ENCODE results near the gene TMEM175.

The TMEM175 gene

DNA sequence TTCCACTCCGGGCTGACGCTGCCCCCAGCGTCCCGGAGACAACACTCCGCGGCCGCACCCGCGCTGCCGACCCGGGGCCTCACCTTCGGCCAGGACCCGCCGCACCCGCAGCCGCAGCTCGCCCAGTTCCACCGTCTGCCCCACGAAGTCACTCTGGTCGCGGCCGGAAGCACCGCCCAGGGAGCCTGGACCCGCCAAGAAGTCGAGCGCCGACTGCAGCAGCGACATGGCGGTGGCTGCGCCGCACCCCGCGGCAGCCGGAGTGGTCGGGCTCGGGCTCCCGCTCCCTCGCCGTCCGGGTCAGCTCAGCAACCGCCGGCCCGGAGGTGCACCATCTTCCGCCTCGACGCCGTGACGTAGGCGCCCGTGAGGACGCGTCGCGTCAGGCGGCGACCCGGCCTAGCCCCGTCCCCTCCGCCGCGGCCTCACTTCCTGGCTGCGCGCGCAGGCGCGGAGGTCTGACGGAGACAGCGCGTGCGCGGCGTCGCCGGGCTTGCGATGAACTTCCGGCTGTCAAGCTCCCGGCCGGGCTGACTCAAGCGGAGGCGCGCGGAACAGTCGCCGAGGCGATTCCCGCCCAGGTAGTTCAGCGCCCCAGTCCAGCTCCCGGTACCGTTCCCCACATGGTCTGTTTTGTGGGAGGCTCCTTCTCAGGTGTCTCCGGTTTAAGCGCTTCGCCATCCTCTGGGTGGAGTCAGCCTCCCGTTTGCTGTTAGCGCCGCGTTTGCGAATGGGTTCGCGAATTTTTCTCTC lies at the start of gene TMEM175, which contains the start of gene GAK:
TSS of gene TMEM175 (plus strand) at position 501 of the 753 bp plus-strand sequence. CDS start 15,280 bp downstream, outside the sequence.
TSS of gene GAK (minus strand) at position 357 of the 753 bp plus-strand sequence. CDS start at position 228, 129 bp downstream.
- peak; percentile 97 to 99 for DNase-seq
- no peak for TF ChIP-seq GATA1 (IDR thresholded peaks at IDR 0.05; ENCODE audit: low read depth, low read length)
- peak; percentile 95 for TF ChIP-seq POLR2A (IDR thresholded peaks at IDR 0.05; ENCODE audit: low read length)

GRCh38 chr4:882646-883045 lies 49.6 kb upstream of the TMEM175 start:
- no peak for DNase-seq
- no peak for TF ChIP-seq POLR2A (IDR thresholded peaks at IDR 0.05; ENCODE audit: low read length)

DNA sequence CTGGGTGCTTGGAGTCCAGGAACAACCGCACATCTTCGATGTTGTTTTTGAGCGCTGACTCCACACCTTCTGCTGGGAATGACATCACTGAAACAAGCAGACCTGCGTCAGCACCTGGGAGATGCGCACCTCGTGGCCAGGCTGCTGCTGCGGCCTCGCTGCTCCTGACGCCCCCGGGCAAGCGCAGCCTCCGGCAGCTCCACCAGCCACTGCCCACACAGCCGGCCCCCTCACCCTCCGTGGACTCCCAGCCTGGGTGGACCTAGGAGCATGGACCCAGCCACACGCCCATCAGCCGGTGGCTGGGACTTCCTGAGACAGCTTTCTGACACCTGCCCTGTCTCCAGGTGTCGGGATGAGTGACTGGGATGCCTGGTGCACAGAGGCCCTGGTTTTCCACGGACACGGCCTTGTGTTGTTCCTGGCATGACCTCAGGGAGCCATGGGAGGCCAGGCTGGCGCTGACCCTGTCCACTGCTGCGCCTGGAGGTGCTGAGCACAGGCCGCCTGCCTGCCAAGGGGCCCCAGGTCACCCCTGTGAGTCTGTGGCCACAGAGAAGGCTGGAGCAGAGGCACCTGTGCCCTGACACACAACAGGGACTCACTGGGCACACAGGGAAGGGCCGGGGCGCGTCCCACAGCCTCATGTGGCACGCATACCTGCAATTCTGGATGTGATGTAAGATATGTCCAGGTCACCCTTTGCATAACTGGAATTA lies 48.7 kb upstream of the TMEM175 start:
- TF ChIP-seq POLR2A (IDR thresholded peaks at IDR 0.05; ENCODE audit: low read length): no peak
- no peak for TF ChIP-seq GATA1 (IDR thresholded peaks at IDR 0.05; ENCODE audit: low read depth, low read length)
- no peak for DNase-seq

- TF ChIP-seq POLR2A (IDR thresholded peaks at IDR 0.05; ENCODE audit: low read length) (no peak), GATA1 (IDR thresholded peaks at IDR 0.05; ENCODE audit: low read depth, low read length) (no peak)
- no peak for DNase-seq
Measured at GRCh38 chr4:884259-884658, 48.0 kb upstream of the TMEM175 start.

GRCh38 chr4:884896-885295 lies 47.4 kb upstream of the TMEM175 start:
- no peak for TF ChIP-seq POLR2A (IDR thresholded peaks at IDR 0.05; ENCODE audit: low read length)
- no peak for TF ChIP-seq GATA1 (IDR thresholded peaks at IDR 0.05; ENCODE audit: low read depth, low read length)
- DNase-seq: no peak

GRCh38 chr4:885353-885752 lies 46.9 kb upstream of the TMEM175 start:
- TF ChIP-seq POLR2A (IDR thresholded peaks at IDR 0.05; ENCODE audit: low read length) (no peak), GATA1 (IDR thresholded peaks at IDR 0.05; ENCODE audit: low read depth, low read length) (no peak)
- no peak for DNase-seq

- DNase-seq: no peak
- TF ChIP-seq POLR2A (IDR thresholded peaks at IDR 0.05; ENCODE audit: low read length): no peak
- TF ChIP-seq GATA1 (IDR thresholded peaks at IDR 0.05; ENCODE audit: low read depth, low read length): no peak
Measured at GRCh38 chr4:886244-886643, 46.0 kb upstream of the TMEM175 start.

GRCh38 chr4:887034-887763 lies 45.1 kb upstream of the TMEM175 start:
- TF ChIP-seq GATA1 (IDR thresholded peaks at IDR 0.05; ENCODE audit: low read depth, low read length): no peak
- no peak for TF ChIP-seq POLR2A (IDR thresholded peaks at IDR 0.05; ENCODE audit: low read length)
- peak in 1 of 2 experiments; percentile 21 for DNase-seq

- DNase-seq: no peak
Measured at GRCh38 chr4:888029-888428, 44.2 kb upstream of the TMEM175 start.

GRCh38 chr4:889516-889915 lies 42.7 kb upstream of the TMEM175 start:
- TF ChIP-seq POLR2A (IDR thresholded peaks at IDR 0.05; ENCODE audit: low read length) (no peak), GATA1 (IDR thresholded peaks at IDR 0.05; ENCODE audit: low read depth, low read length) (no peak)
- no peak for DNase-seq

More at GRCh38 chr4:888029-888428, 44.2 kb upstream of the TMEM175 start:
- TF ChIP-seq GATA1 (IDR thresholded peaks at IDR 0.05; ENCODE audit: low read depth, low read length) (no peak), POLR2A (IDR thresholded peaks at IDR 0.05; ENCODE audit: low read length) (no peak)

DNA sequence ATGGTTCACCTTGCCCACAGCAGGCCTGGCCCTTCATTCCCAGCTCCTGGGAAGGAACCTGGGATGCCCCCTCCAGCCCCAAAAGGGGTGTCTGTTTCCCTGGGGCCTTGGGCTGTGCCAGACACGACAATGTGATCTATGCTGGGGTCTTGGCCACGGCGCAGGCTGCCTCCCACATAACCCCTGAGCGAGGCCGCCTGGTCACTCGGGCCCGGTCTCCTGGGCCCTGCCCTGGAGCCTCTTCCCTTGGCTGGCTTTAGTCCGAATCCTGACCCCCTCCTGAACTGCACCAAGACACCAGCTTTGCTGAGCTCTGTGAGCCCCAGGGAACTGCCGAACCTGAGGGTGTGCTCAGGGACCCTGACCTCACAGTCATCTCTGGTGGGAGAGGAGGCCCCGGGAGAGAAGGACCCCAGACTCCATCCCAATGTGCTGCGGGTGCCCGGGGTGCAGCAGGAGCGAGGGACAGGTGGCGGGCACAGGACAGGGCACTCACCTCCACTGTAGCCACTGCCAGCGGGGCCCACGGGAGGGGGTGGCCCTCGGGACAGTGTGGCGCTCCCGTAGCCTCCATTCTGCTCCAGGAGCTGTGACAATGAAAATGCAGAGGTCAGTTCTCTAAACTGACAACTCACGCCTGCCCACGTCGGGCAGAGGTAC lies 42.1 kb upstream of the TMEM175 start:
- DNase-seq: no peak
- no peak for TF ChIP-seq GATA1 (IDR thresholded peaks at IDR 0.05; ENCODE audit: low read depth, low read length)
- no peak for TF ChIP-seq POLR2A (IDR thresholded peaks at IDR 0.05; ENCODE audit: low read length)

- no peak for TF ChIP-seq GATA1 (IDR thresholded peaks at IDR 0.05; ENCODE audit: low read depth, low read length)
- no peak for TF ChIP-seq POLR2A (IDR thresholded peaks at IDR 0.05; ENCODE audit: low read length)
- peak; percentile 24 to 26 for DNase-seq
Measured at GRCh38 chr4:891747-892146, 40.5 kb upstream of the TMEM175 start.

- no peak for TF ChIP-seq GATA1 (IDR thresholded peaks at IDR 0.05; ENCODE audit: low read depth, low read length)
- no peak for TF ChIP-seq POLR2A (IDR thresholded peaks at IDR 0.05; ENCODE audit: low read length)
Measured at GRCh38 chr4:892780-893179, 39.5 kb upstream of the TMEM175 start.

More at GRCh38 chr4:892780-893179, 39.5 kb upstream of the TMEM175 start:
- no peak for DNase-seq
